ENCODE results near the gene GLTPD2. TPM values are rescaled to one million over a fixed set of nuclear protein-coding genes. Genes with fewer than 3 reads are reported as not detected.

Gene GLTPD2
- total RNA-seq, 1 experiment from 2014 or later, result not detected

- no peaks in the 10 kb centered on the region for H3K9me3 ChIP-seq (ENCODE audit: control insufficient read depth, insufficient read depth, low read depth, low read length)
- POLR2A ChIA-PET, result no interaction called here
- no peak for DNase-seq (ENCODE audit: low read depth, low spot score)
- ATAC-seq, result no peak
- no peak for TF ChIP-seq POLR2AphosphoS5 (IDR thresholded peaks at IDR 0.05; ENCODE audit: low read depth, low read length)
- TF ChIP-seq REST (IDR thresholded peaks at IDR 0.05; ENCODE audit: insufficient read depth in 1 of 2, low read depth in 2 of 2, low read length in 1 of 2), result no peak
- TF ChIP-seq TCF7L2 (IDR thresholded peaks at IDR 0.05; ENCODE audit: low read depth, low read length), result no peak
- TF ChIP-seq SIN3A (IDR thresholded peaks at IDR 0.05; ENCODE audit: borderline replicate concordance, insufficient read depth, low read depth, low read length), result no peak
- TF ChIP-seq CTCF (IDR thresholded peaks at IDR 0.05), result no peak
- no peaks in the 10 kb centered on the region; the same call in none of the 2 replicates for H3K36me3 ChIP-seq (ENCODE audit: control insufficient read depth, insufficient read depth, low read length)
- intact Hi-C loops (cut with micrococcal nuclease; ENCODE audit: unreplicated experiment) (no loop called here), in situ Hi-C loops (cut with HindIII; ENCODE audit: low pct_unique_long_range_greater_than_20kb, low sequenced_read_pairs) (no loop called here)
- no TSS peak for BruUV-seq (replicated peaks)
- H3K27me3 ChIP-seq (ENCODE audit: control insufficient read depth, insufficient read depth, low read length), result no peaks in the 10 kb centered on the region
- CTCF ChIA-PET, result no interaction called here
- peak overlapping the region; percentile 20; the same call in 1 of the 2 replicates for H3K27ac ChIP-seq (ENCODE audit: low read length)
- H3K4me3 ChIP-seq (ENCODE audit: low read depth in 2 of 2, low read length in 2 of 2), result peak overlapping the region in 1 of 2 experiments; percentile 100; a peak in 2 of 4 replicates
- H3K4me1 ChIP-seq (ENCODE audit: control insufficient read depth, insufficient read depth, low read length), result no peaks in the 10 kb centered on the region
Observed at GRCh38 chr17:4795168-4795567, 6.4 kb downstream of the GLTPD2 start.

- ChIA-PET POLR2A (interaction anchor here (0.5 to 0.7 kb wide), 2 partner anchors 19 to 49 kb away, joined by 4 to 8 read pairs; no protein-coding TSS in a partner anchor), CTCF (interaction anchor here (0.5 to 1.3 kb wide), 2 partner anchors 9 to 84 kb away, joined by 3 to 5 read pairs; no protein-coding TSS in a partner anchor)
- TSS peak; percentile 97 for BruUV-seq (replicated peaks)
- H3K9me3 ChIP-seq (ENCODE audit: control insufficient read depth, insufficient read depth, low read depth, low read length), result no peaks in the 10 kb centered on the region
- ATAC-seq, result peak; percentile 83
- DNase-seq (ENCODE audit: low read depth, low spot score), result no peak
- H3K4me1 ChIP-seq (ENCODE audit: control insufficient read depth, insufficient read depth, low read length), result no peaks in the 10 kb centered on the region
- TF ChIP-seq CTCF (IDR thresholded peaks at IDR 0.05), result no peak
- no peak for TF ChIP-seq TCF7L2 (IDR thresholded peaks at IDR 0.05; ENCODE audit: low read depth, low read length)
- TF ChIP-seq REST (IDR thresholded peaks at IDR 0.05; ENCODE audit: insufficient read depth in 1 of 2, low read depth in 2 of 2, low read length in 1 of 2), result no peak
- TF ChIP-seq POLR2AphosphoS5 (IDR thresholded peaks at IDR 0.05; ENCODE audit: low read depth, low read length), result no peak
- TF ChIP-seq SIN3A (IDR thresholded peaks at IDR 0.05; ENCODE audit: borderline replicate concordance, insufficient read depth, low read depth, low read length), result no peak
- in situ Hi-C loops (cut with HindIII; ENCODE audit: low pct_unique_long_range_greater_than_20kb, low sequenced_read_pairs), result no loop called here
- no peaks in the 10 kb centered on the region; the same call in none of the 2 replicates for H3K36me3 ChIP-seq (ENCODE audit: control insufficient read depth, insufficient read depth, low read length)
- no peaks in the 10 kb centered on the region for H3K27me3 ChIP-seq (ENCODE audit: control insufficient read depth, insufficient read depth, low read length)
- intact Hi-C loops (cut with micrococcal nuclease; ENCODE audit: unreplicated experiment), result no loop called here
- peak overlapping the region; percentile 97 to 100 for H3K4me3 ChIP-seq (ENCODE audit: low read depth in 2 of 2, low read length in 2 of 2)
- peak overlapping the region; percentile 94 for H3K27ac ChIP-seq (ENCODE audit: low read length)
Observed at GRCh38 chr17:4796552-4796920, 7.8 kb downstream of the GLTPD2 start.

Measured in Panc1 (cell line).